Mesendoderm (in vitro differentiated cells): Measurements from ENCODE around the gene ZDHHC7.

Experiments used
- DNase-seq: peaks from one replicate; pipeline ENCODE4 v3.0.0; 2013
- H2AK5ac ChIP-seq: 2 replicates; pipeline ENCODE4 v1.6.1; 2013; ENCODE audit warnings: low read length, inconsistent platforms
- H2BK120ac ChIP-seq: 2 replicates; pipeline ENCODE4 v1.6.1; 2013; ENCODE audit warnings: low read depth, mild to moderate bottlenecking, low read length, moderate library complexity, mixed read lengths
- H2BK15ac ChIP-seq: replicated peaks from 2 replicates; pipeline ENCODE4 v1.6.1; 2013; ENCODE audit warnings: low read depth, mild to moderate bottlenecking, moderate library complexity
- H2BK5ac ChIP-seq: 2 replicates; pipeline ENCODE4 v1.6.1; 2013; ENCODE audit warnings: low read length, inconsistent platforms
- H3K18ac ChIP-seq: 2 replicates; pipeline ENCODE4 v1.6.1; 2013; ENCODE audit warnings: mild to moderate bottlenecking, low read length, mixed read lengths
- H3K23ac ChIP-seq: one replicate; pipeline ENCODE4 v1.6.1; 2013; ENCODE audit warnings: low read length
- H3K27ac ChIP-seq: 2 replicates; pipeline ENCODE4 v1.5.1; 2013; ENCODE audit warnings: low read depth, mild to moderate bottlenecking, inconsistent platforms, low read length, moderate library complexity
- H3K27me3 ChIP-seq: 2 replicates; pipeline ENCODE4 v1.6.1; 2013; ENCODE audit warnings: low read length, control low read depth, mild to moderate bottlenecking, inconsistent platforms; ENCODE audit not compliant: insufficient read depth, poor library complexity
- H3K36me3 ChIP-seq: 2 replicates; pipeline ENCODE4 v1.6.1; 2013; ENCODE audit warnings: low read length, inconsistent platforms; ENCODE audit not compliant: control insufficient read depth, insufficient read depth
- H3K4ac ChIP-seq: one replicate; pipeline ENCODE4 v1.6.1; 2013; ENCODE audit warnings: low read depth, mild to moderate bottlenecking, low read length, moderate library complexity
- H3K4me1 ChIP-seq: 2 replicates; pipeline ENCODE4 v1.6.1; 2013; ENCODE audit warnings: low read depth, low read length, inconsistent platforms; ENCODE audit not compliant: control insufficient read depth
- H3K4me2 ChIP-seq: 2 replicates; pipeline ENCODE4 v1.6.1; 2013; ENCODE audit warnings: low read length
- H3K4me3 ChIP-seq: 2 replicates; pipeline ENCODE4 v1.5.1; 2013; ENCODE audit warnings: mild to moderate bottlenecking, low read length
- H3K56ac ChIP-seq: one replicate; pipeline ENCODE4 v1.6.1; 2013; ENCODE audit warnings: low read length
- H3K79me1 ChIP-seq: 2 replicates; pipeline ENCODE4 v1.6.1; 2013; ENCODE audit warnings: low read length, inconsistent platforms
- H3K79me2 ChIP-seq: 2 replicates; pipeline ENCODE4 v1.6.1; 2013; ENCODE audit warnings: mild to moderate bottlenecking, low read length; ENCODE audit not compliant: control insufficient read depth, insufficient read depth
- H3K9ac ChIP-seq: 2 replicates; pipeline ENCODE4 v1.6.1; 2013; ENCODE audit warnings: low read length, inconsistent platforms
- H4K5ac ChIP-seq: one replicate; pipeline ENCODE4 v1.6.1; 2013; ENCODE audit warnings: low read length
- H4K8ac ChIP-seq: one replicate; pipeline ENCODE4 v1.6.1; 2013; ENCODE audit warnings: low read depth, mild to moderate bottlenecking, control low read depth, low read length, moderate library complexity
- WGBS: extraction: QIAGEN DNeasy Blood & Tissue Kit; methylation state at CpG from one replicate; pipeline ENCODE4 v1.1.7; 2013; ENCODE audit warnings: low lambda C conversion rate, missing lambda C conversion rate; ENCODE audit not compliant: insufficient coverage; ENCODE audit errors: extremely low coverage; 5-methylcytosine and 5-hydroxymethylcytosine counted together

Gene ZDHHC7

GRCh38 chr16:85040685-85041084, 29.4 kb upstream of the ZDHHC7 start:
- H2BK15ac ChIP-seq = no peak overlapping the region
- WGBS = no CpG with 5 or more reads among the region's 6 CpGs
- no peak overlapping the region for H3K23ac ChIP-seq
- no peak overlapping the region for H3K4ac ChIP-seq
- H3K4me3 ChIP-seq = no peak overlapping the region
- H3K56ac ChIP-seq = no peak overlapping the region
- no peaks in the 10 kb centered on the region for H3K27me3 ChIP-seq
- H3K4me2 ChIP-seq = no peak overlapping the region
- no peaks in the 10 kb centered on the region for H3K4me1 ChIP-seq
- H3K36me3 ChIP-seq = no peaks in the 10 kb centered on the region
- H4K8ac ChIP-seq = no peak overlapping the region
- no peak overlapping the region for H3K27ac ChIP-seq
- H3K79me1 ChIP-seq = no peaks in the 10 kb centered on the region
- H3K18ac ChIP-seq = no peak overlapping the region
- no peak for DNase-seq
- no peak overlapping the region for H4K5ac ChIP-seq
- no peak overlapping the region for H2BK120ac ChIP-seq
- no peak overlapping the region for H2BK5ac ChIP-seq
- H2AK5ac ChIP-seq = no peak overlapping the region
- H3K79me2 ChIP-seq = no peaks in the 10 kb centered on the region
- H3K9ac ChIP-seq = no peak overlapping the region

DNA sequence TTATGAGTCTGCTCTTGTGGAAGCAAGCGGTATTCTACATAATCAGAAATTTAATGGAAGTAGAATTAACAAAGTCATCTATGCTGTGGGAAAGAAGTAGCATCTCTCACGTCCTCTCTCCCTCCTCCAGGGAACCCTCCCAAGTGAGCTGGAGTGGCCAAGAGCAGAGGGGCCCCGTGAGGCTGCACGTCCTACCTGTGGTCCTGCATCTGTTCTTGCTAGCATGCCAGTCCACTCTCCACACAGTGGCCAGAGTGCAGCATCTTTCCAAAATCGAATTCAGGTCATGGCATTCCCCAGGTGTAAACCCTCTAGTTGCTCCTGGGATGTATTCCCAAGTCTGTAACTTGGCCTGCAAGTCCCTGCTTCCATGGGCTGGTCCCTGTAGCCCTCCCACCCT, 26.4 kb upstream of the ZDHHC7 start:
- Histone ChIP-seq H3K4me3 (no peak overlapping the region), H3K4me2 (no peak overlapping the region), H2BK5ac (no peak overlapping the region), H3K18ac (no peak overlapping the region), H3K23ac (no peak overlapping the region), H3K27me3 (no peaks in the 10 kb centered on the region), H2BK15ac (no peak overlapping the region), H3K9ac (no peak overlapping the region), H4K8ac (no peak overlapping the region), H3K4ac (no peak overlapping the region), H3K4me1 (no peaks in the 10 kb centered on the region), H2AK5ac (no peak overlapping the region), H3K56ac (no peak overlapping the region), H3K36me3 (no peaks in the 10 kb centered on the region), H4K5ac (no peak overlapping the region), H2BK120ac (no peak overlapping the region), H3K27ac (no peak overlapping the region), H3K79me1 (no peaks in the 10 kb centered on the region), H3K79me2 (no peaks in the 10 kb centered on the region)
- no peak for DNase-seq
- WGBS = no CpG with 5 or more reads among the region's 5 CpGs

DNA sequence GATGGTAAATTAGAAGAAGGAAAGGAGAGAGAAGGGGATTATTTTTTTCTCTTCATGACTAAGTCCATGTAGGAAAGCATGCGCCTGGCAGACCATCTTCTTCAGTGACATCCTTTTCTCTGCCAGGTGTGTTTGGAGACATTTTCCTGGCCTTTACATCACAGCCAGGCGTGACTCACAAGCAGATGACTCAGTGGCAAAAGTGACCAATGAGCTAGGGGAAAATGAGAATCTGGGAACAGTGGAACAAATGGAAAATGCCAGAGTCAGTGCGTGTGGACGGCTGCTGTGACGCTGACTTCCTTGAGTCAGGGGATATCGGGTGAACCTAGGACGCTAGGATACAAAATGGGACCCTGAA, 25.7 kb upstream of the ZDHHC7 start:
- no peak overlapping the region for H3K4ac ChIP-seq
- H3K79me1 ChIP-seq = no peaks in the 10 kb centered on the region
- H3K36me3 ChIP-seq = no peaks in the 10 kb centered on the region
- no peak overlapping the region for H4K5ac ChIP-seq
- H3K79me2 ChIP-seq = no peaks in the 10 kb centered on the region
- no peak overlapping the region for H2BK120ac ChIP-seq
- no peak overlapping the region for H3K9ac ChIP-seq
- H2BK15ac ChIP-seq = no peak overlapping the region
- no CpG with 5 or more reads among the region's 7 CpGs for WGBS
- no peak overlapping the region for H4K8ac ChIP-seq
- H3K27me3 ChIP-seq = no peaks in the 10 kb centered on the region
- no peak overlapping the region for H3K27ac ChIP-seq
- H3K56ac ChIP-seq = no peak overlapping the region
- no peak overlapping the region for H3K23ac ChIP-seq
- H3K18ac ChIP-seq = no peak overlapping the region
- H3K4me3 ChIP-seq = no peak overlapping the region
- no peak overlapping the region for H2BK5ac ChIP-seq
- no peak overlapping the region for H2AK5ac ChIP-seq
- H3K4me2 ChIP-seq = no peak overlapping the region
- no peaks in the 10 kb centered on the region for H3K4me1 ChIP-seq
- no peak for DNase-seq

DNA sequence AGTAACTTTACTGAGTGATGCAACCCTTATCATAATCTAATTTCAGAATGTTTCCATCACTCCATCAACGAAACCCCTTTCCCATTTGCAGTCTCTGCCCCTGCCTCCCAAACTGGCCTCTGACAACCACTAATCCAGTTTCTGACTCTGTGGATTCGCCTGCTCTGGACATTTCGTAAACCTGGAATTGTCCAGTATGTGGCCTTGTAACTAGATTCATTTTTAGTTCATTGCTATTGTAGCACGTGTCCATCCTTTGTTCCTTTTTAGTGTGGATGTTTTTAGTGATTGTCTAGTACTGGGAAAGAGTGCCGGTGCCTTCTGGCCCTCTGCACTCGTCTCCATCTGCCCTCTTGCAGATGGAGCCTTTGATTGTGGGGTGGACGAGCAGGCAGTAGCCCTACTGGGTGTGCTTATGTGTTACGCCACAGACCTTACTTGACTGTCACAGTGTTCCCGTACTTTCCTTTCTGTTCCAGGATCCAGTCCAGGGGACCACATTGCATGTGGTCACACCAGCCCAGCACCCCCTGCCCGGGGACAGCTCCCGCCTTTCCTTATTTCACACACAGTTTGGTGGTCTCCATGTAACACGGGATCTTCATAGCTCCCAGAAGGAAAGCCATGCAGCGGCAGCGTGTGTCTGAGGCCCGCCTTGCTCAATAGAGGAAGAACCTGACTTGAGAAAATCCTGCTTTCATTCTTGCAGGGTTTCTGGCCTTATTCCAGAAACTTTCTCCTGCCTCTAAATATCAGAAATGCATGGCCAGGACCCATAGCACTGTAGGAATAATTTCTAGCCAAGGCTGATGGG, 25.1 kb upstream of the ZDHHC7 start:
- no peak overlapping the region for H4K5ac ChIP-seq
- H3K56ac ChIP-seq = no peak overlapping the region
- no peaks in the 10 kb centered on the region for H3K79me1 ChIP-seq
- H3K36me3 ChIP-seq = no peaks in the 10 kb centered on the region
- no peak overlapping the region for H3K27ac ChIP-seq
- H3K27me3 ChIP-seq = no peaks in the 10 kb centered on the region
- no peak overlapping the region for H2BK120ac ChIP-seq
- no peak overlapping the region for H3K18ac ChIP-seq
- H3K4me3 ChIP-seq = no peak overlapping the region
- H3K4me2 ChIP-seq = no peak overlapping the region
- no peak overlapping the region for H2AK5ac ChIP-seq
- DNase-seq = no peak
- no peak overlapping the region for H2BK5ac ChIP-seq
- H3K23ac ChIP-seq = no peak overlapping the region
- no peaks in the 10 kb centered on the region for H3K79me2 ChIP-seq
- H4K8ac ChIP-seq = no peak overlapping the region
- H3K4me1 ChIP-seq = no peaks in the 10 kb centered on the region
- no CpG with 5 or more reads among the region's 15 CpGs for WGBS
- H2BK15ac ChIP-seq = no peak overlapping the region
- no peak overlapping the region for H3K9ac ChIP-seq
- no peak overlapping the region for H3K4ac ChIP-seq

- no peak overlapping the region for H3K4me3 ChIP-seq
- H3K4ac ChIP-seq = no peak overlapping the region
- H3K18ac ChIP-seq = no peak overlapping the region
- no peak overlapping the region for H2BK15ac ChIP-seq
- no peaks in the 10 kb centered on the region for H3K79me1 ChIP-seq
- no peak overlapping the region for H3K56ac ChIP-seq
- no peak overlapping the region for H4K5ac ChIP-seq
- H2AK5ac ChIP-seq = no peak overlapping the region
- no peaks in the 10 kb centered on the region for H3K27me3 ChIP-seq
- no peak overlapping the region for H3K27ac ChIP-seq
- H3K79me2 ChIP-seq = no peaks in the 10 kb centered on the region
- H4K8ac ChIP-seq = no peak overlapping the region
- H3K23ac ChIP-seq = no peak overlapping the region
- no peak overlapping the region for H2BK120ac ChIP-seq
- H3K9ac ChIP-seq = no peak overlapping the region
- no peak overlapping the region for H2BK5ac ChIP-seq
- no CpG with 5 or more reads among the region's 18 CpGs for WGBS
- no peak overlapping the region for H3K4me2 ChIP-seq
- DNase-seq = no peak
- H3K4me1 ChIP-seq = no peaks in the 10 kb centered on the region
- H3K36me3 ChIP-seq = no peaks in the 10 kb centered on the region
Observed at GRCh38 chr16:85034591-85035433, 23.5 kb upstream of the ZDHHC7 start.
